HG02852 (cell line): ENCODE data around the gene CRB1.
"Not testable (repeated sequence)": the region's sequence is repeated elsewhere in the genome, so short reads cannot be mapped to it uniquely, and the experiment has no call there.

Experiments used
- ATAC-seq: cut with Tn5 transposase; IDR thresholded peaks from one replicate; pipeline ENCODE4 v1.9.1; 2021; ENCODE audit warnings: mild to moderate bottlenecking, moderate library complexity; ENCODE audit not compliant: unreplicated experiment

CRB1 gene

GRCh38 chr1:197394831-197395608, 127.0 kb downstream of the CRB1 start:
- ATAC-seq: no peak

DNA sequence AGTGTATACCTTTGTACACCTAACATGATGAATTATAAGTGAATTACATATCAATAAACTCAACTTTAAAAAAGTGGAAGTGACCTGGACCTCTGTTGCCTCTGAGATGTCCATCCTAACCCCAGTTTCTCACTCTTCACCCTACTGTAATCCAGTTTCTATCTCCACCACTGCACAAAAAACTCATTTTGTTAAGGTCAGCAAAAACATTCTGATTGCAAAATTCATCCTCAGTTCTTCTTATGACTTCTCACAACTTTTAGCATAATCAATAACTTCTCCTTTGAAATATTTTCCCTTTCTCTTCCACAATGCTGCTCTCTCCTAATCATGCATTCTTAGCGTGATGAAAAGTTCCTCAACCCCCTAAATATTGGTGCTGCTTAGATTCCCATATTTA, 129.8 kb downstream of the CRB1 start:
- no peak for ATAC-seq

- peak; percentile 83 for ATAC-seq
Measured at GRCh38 chr1:197399755-197400521, 131.9 kb downstream of the CRB1 start.

DNA sequence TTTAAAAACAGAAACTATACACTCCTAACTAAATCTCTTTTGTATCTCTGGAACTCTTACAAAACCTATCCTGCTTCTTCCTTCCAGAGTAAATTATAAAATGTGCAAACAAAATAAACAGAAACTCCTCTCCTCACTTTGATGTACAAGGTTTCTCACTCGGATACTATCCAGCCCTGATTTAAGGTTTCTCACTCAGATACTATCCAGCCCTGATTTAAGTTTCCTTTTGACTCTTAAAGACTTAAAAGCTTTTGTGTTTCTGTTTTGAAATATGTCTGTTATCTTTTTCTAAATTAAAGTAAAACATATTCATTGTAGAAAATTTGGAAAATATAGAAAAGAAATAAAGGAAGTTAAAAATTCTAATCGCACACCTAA, 132.5 kb downstream of the CRB1 start:
- no peak for ATAC-seq

DNA sequence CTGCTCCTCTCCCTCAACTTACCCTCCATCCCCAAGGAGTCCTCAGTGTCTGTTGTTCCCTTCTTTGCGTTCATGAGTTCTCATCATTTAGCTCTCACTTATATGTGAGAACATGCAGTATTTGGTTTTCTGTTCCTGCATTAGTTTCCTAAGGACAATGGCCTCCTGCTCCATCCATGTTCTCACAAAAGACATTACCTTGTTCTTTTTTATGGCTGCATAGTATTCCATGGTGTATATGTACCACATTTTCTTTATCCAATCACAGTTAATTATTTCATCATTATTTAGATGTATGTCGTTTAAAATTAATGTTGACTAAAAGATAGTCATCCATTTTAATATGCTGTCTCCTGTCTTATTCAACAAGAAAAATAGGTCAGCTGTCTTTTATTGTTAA, 134.1 kb downstream of the CRB1 start:
- no peak for ATAC-seq

- ATAC-seq: not testable (repeated sequence)
Measured at GRCh38 chr1:197404774-197405173, 136.7 kb downstream of the CRB1 start.

GRCh38 chr1:197405614-197406013, 137.6 kb downstream of the CRB1 start:
- ATAC-seq: not testable (repeated sequence)

GRCh38 chr1:197413564-197413963, 145.5 kb downstream of the CRB1 start:
- no peak for ATAC-seq

DNA sequence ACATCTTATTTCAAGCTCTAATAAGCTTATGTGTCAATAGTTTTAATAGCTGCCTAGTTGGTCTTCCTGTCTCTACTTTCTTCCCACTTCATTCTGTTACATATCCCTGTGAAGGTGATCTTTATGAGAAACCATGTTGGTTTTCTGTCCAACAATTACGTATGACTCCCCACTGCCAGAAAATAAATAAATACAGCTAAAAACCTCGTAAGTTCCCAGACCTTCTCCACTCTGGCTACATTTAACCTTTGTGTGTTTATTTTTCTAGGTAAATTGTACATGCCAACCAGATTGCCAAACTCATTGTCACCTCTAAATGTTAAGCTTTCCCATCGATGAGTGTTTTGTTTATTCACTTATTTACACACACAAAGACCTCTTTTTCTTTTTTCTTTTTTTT, 147.2 kb downstream of the CRB1 start:
- ATAC-seq: no peak

- no peak for ATAC-seq
Measured at GRCh38 chr1:197418693-197419092, 150.6 kb downstream of the CRB1 start.

GRCh38 chr1:197422993-197423392, 154.9 kb downstream of the CRB1 start:
- no peak for ATAC-seq

- no peak for ATAC-seq
Measured at GRCh38 chr1:197424380-197424779, 156.3 kb downstream of the CRB1 start.

- no peak for ATAC-seq
Measured at GRCh38 chr1:197429372-197429771, 161.3 kb downstream of the CRB1 start.

DNA sequence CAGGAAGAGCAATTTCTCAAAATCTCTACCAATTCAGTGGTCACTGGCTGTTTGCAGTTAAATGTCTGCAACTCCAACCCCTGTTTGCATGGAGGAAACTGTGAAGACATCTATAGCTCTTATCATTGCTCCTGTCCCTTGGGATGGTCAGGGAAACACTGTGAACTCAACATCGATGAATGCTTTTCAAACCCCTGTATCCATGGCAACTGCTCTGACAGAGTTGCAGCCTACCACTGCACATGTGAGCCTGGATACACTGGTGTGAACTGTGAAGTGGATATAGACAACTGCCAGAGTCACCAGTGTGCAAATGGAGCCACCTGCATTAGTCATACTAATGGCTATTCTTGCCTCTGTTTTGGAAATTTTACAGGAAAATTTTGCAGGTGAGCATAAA, 167.2 kb downstream of the CRB1 start:
- no peak for ATAC-seq

DNA sequence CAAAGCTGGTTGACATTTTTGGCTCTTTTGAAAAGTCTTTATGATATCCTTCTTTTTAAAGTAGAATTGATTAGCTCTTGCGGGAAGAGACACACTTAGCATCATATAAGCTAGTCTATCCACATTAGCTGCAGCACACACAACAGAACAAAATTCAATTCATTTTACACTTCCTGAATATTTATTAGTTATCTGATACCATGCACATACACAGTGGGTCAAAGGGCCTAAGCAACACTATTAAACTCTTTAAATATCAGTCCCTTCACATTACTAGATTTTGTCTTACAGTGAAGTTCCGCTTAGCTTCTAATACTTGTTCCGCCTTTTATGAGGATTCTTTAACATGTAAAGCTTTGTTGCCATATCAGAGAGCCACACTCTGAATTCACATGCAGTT, 169.5 kb downstream of the CRB1 start:
- no peak for ATAC-seq

GRCh38 chr1:197438010-197438790, 170.1 kb downstream of the CRB1 start:
- no peak for ATAC-seq

DNA sequence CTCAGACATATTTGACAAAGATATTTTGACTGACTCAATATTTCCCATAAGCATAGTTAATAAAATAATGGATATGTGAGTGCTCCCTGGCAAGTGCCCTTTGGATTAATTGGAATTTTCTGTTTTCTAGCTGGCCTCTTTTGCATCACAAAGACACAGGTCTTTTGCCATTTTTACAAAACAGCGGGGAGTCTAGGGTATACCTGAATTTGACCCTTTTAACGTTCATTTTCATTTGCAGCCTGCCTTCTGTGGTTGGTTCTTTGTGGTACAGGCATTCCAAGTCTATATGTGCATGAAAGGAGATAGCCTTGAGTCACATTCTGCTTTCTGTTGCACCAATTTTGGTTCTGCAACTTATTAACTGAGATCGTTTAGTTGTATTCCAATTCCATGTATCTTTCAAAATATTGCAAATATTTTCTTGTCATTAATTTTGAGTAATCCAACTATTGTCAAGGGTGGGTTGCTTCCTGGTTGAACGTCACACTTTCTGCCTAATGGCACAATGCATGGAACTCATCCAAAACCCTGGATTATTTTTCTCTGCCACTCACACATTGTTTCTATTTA, 171.7 kb downstream of the CRB1 start:
- no peak for ATAC-seq

DNA sequence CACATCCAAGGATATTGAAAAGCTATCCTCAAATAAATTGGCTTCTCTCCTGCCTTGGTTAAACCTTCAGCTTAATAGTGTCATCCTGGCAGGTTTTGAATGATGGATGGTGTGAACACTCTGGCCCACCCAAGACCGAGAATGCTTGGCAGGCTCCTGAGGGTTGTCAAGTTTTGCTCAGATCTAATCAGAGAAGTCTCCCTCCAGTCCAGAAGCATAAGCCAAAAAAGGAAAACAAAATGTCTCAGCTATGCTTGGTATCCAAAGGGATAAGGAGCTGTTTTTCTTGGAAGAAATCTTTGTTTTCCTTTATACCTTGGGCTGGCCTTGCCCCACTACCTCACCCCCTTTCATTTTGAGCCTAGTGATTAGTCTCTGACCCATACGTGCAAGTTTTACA, 172.7 kb downstream of the CRB1 start:
- no peak for ATAC-seq

- no peak for ATAC-seq
Measured at GRCh38 chr1:197441999-197442414, 174.0 kb downstream of the CRB1 start.

DNA sequence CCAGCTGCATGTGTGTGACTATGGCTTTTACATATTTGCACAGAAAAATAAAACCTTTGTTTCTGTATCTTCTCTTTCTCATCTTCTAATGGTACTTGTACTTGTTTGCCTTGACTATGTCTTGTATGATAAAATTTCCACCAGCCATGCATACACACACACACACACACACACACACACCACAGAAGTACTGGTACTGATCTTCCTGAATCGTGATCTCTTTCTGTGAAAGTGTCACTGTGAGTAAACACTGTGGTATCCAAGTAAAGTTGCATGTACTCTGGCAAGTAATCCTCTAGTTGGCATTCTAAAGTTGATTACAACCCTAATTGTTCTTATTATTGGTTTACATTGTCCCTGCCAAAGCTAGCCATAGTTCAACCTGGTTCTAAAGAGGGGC, 176.7 kb downstream of the CRB1 start:
- ATAC-seq: no peak

DNA sequence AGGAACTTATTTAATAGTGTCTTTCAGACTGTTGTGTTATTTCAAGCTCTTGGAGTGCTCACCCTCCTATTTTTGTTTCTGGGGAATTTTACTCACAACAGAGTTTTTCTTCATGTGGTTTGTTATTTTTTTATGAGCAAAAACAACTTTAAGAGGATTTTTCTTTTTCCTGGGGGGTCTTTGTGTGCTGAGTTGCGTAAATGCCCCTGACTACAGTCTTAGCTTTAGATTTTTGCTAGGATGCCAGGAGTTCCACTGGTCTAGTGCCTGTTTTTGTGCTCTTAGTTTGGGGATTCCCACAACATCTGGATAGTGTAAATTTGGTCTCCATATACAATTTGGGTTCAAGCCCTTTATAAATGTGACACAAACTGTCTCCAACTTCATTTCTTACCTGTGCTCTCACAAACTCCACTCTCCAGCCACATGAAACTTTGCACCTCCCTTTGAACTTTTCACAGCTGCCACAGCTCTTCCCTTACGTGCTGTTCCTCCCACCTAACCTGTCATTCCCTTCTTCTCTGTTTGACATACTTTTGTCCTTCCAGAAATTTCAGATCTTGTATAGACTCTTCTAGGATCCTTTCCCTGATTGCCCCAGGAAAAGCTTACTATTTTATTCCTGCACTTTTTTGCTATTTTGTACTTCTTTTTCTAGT, 180.2 kb downstream of the CRB1 start:
- ATAC-seq: no peak
